Common myeloid progenitor, CD34-positive (primary cell): ENCODE measurements around the gene RFT1.
A peak's percentile ranks its signal among the peaks of the same experiment; 100 is the strongest.

Source experiments
- CTCF ChIA-PET: fragments of 350-600 bp; sonication (Branson Sonifier 250); formaldehyde crosslinking; loops from one replicate; lab custom pipeline; 2021; ENCODE audit warnings: antibody characterized with exemption; lab: Charles Lee
- POLR2A ChIA-PET: fragments of 350-600 bp; sonication (Branson Sonifier 250); formaldehyde crosslinking; loops from one replicate; lab custom pipeline; 2021; ENCODE audit warnings: antibody characterized with exemption; lab: Charles Lee
- DNase-seq, 3 donors: peaks; one replicate each; pipeline versions ENCODE4 v3.0.0 to v3.0.0-alpha.2; 2013
- H3K27ac ChIP-seq, 2 experiments: 1 replicate in 1 of 2; 2 replicates in 1 of 2; pipeline ENCODE4 v1.7.0; 2013; ENCODE audit warnings: inconsistent platforms in 2 of 2, low read length in 2 of 2, mild to moderate bottlenecking in 2 of 2, low read depth in 1 of 2, moderate library complexity in 1 of 2; ENCODE audit not compliant: severe bottlenecking in 2 of 2, insufficient read depth in 1 of 2, poor library complexity in 1 of 2
- H3K27me3 ChIP-seq, 5 experiments: replicated peaks in 2 of 5; 1 replicate in 3 of 5; 2 replicates in 2 of 5; pipeline versions ENCODE4 v1.6.1 to v1.7.0; 2013; ENCODE audit warnings: low read length in 4 of 5, mild to moderate bottlenecking in 2 of 5, moderate library complexity in 2 of 5, inconsistent platforms in 1 of 5; ENCODE audit not compliant: insufficient read depth in 5 of 5, control insufficient read depth in 4 of 5
- H3K36me3 ChIP-seq, 4 experiments: 1 replicate in 2 of 4; 2 replicates in 2 of 4; pipeline versions ENCODE4 v1.6.1 to v1.7.0; 2013; ENCODE audit warnings: low read length in 3 of 4, control low read depth in 1 of 4, mild to moderate bottlenecking in 1 of 4; ENCODE audit not compliant: control insufficient read depth in 4 of 4, insufficient read depth in 4 of 4
- H3K4me1 ChIP-seq, 4 experiments: 1 replicate in 3 of 4; 2 replicates in 1 of 4; pipeline versions ENCODE4 v1.6.1 to v1.7.1; 2013; ENCODE audit warnings: low read length in 3 of 4, mild to moderate bottlenecking in 3 of 4, control low read depth in 1 of 4, inconsistent platforms in 1 of 4, moderate library complexity in 1 of 4; ENCODE audit not compliant: control insufficient read depth in 4 of 4, insufficient read depth in 4 of 4; ENCODE audit errors: control extremely low read depth in 1 of 4
- H3K4me3 ChIP-seq, 7 experiments: 1 replicate in 4 of 7; 2 replicates in 3 of 7; pipeline versions ENCODE4 v1.5.1 to v1.7.0; 2013; ENCODE audit warnings: mild to moderate bottlenecking in 7 of 7, low read length in 6 of 7, moderate library complexity in 6 of 7, inconsistent platforms in 2 of 7, low read depth in 2 of 7, control low read depth in 1 of 7; ENCODE audit not compliant: insufficient read depth in 4 of 7, control insufficient read depth in 1 of 7; ENCODE audit errors: extremely low read depth in 1 of 7
- H3K9me3 ChIP-seq, 5 experiments: 1 replicate in 4 of 5; 2 replicates in 1 of 5; pipeline versions ENCODE4 v1.6.1 to v1.7.1; 2013; ENCODE audit warnings: low read length in 4 of 5, mild to moderate bottlenecking in 2 of 5, inconsistent platforms in 1 of 5, low read depth in 1 of 5, moderate library complexity in 1 of 5; ENCODE audit not compliant: control insufficient read depth in 4 of 5, insufficient read depth in 2 of 5; ENCODE audit errors: control extremely low read depth in 1 of 5
- WGBS: methylation state at CpG from one replicate; pipeline ENCODE4 v1.1.5; 2013; ENCODE audit not compliant: insufficient coverage; 5-methylcytosine and 5-hydroxymethylcytosine counted together

Gene RFT1

GRCh38 chr3:53159156-53160060 lies 29.2 kb upstream of the RFT1 start:
- H3K27me3 ChIP-seq = peaks cover 0 to 42% (median 11%) of the 10 kb centered on the region in 5 experiments
- CTCF ChIA-PET = interaction anchor here (0.9 to 3.5 kb wide), 13 partner anchors 11 to 45 kb away, joined by 3 to 14 read pairs (median 4); no protein-coding TSS in a partner anchor
- H3K4me3 ChIP-seq = no peak overlapping the region
- H3K36me3 ChIP-seq = no peaks in the 10 kb centered on the region
- H3K27ac ChIP-seq = no peak overlapping the region
- H3K4me1 ChIP-seq = peaks cover 2 to 59% (median 34%) of the 10 kb centered on the region in 4 experiments
- H3K9me3 ChIP-seq = no peaks in the 10 kb centered on the region
- POLR2A ChIA-PET = no interaction called here
- DNase-seq = no peak
- WGBS = 82% methylated on average over 8 of the region's 9 CpGs

GRCh38 chr3:53158765-53159155 lies 28.5 kb upstream of the RFT1 start:
- Histone ChIP-seq H3K27ac (no peak overlapping the region), H3K4me3 (no peak overlapping the region), H3K36me3 (no peaks in the 10 kb centered on the region), H3K27me3 (peaks cover 0 to 45% (median 11%) of the 10 kb centered on the region in 5 experiments), H3K9me3 (no peaks in the 10 kb centered on the region), H3K4me1 (peaks cover 2 to 52% (median 34%) of the 10 kb centered on the region in 4 experiments)
- WGBS = 50% methylated on average over 1 of the region's 2 CpGs
- POLR2A ChIA-PET = no interaction called here
- no peak for DNase-seq
- CTCF ChIA-PET = interaction anchor here (0.9 to 3.9 kb wide), 9 partner anchors 12 to 43 kb away, joined by 3 to 17 read pairs (median 4); no protein-coding TSS in a partner anchor

GRCh38 chr3:53157974-53158580 lies 27.8 kb upstream of the RFT1 start:
- peaks cover 0 to 45% (median 11%) of the 10 kb centered on the region in 5 experiments for H3K27me3 ChIP-seq
- H3K36me3 ChIP-seq = no peaks in the 10 kb centered on the region
- ChIA-PET POLR2A (no interaction called here), CTCF (interaction anchor here (0.9 to 3.9 kb wide), 8 partner anchors 13 to 42 kb away, joined by 3 to 17 read pairs (median 6); no protein-coding TSS in a partner anchor)
- peaks cover 2 to 45% (median 34%) of the 10 kb centered on the region in 4 experiments for H3K4me1 ChIP-seq
- 85% methylated on average over 3 of the region's 3 CpGs for WGBS
- H3K27ac ChIP-seq = no peak overlapping the region
- no peak for DNase-seq
- no peak overlapping the region for H3K4me3 ChIP-seq
- H3K9me3 ChIP-seq = no peaks in the 10 kb centered on the region

GRCh38 chr3:53156368-53156834 lies 26.2 kb upstream of the RFT1 start:
- Histone ChIP-seq H3K9me3 (no peaks in the 10 kb centered on the region), H3K4me3 (peak overlapping the region in 1 of 7 experiments; percentile 35), H3K36me3 (no peaks in the 10 kb centered on the region), H3K27me3 (peaks cover 0 to 45% (median 11%) of the 10 kb centered on the region in 5 experiments), H3K4me1 (peaks cover 2 to 34% (median 27%) of the 10 kb centered on the region in 4 experiments), H3K27ac (no peak overlapping the region)
- DNase-seq = no peak
- POLR2A ChIA-PET = no interaction called here
- whole genome bisulfite sequencing = 19% methylated on average over 7 of the region's 36 CpGs
- CTCF ChIA-PET = interaction anchor here (1.3 to 3.9 kb wide), 3 partner anchors 25 to 40 kb away, joined by 3 to 17 read pairs (median 3); no protein-coding TSS in a partner anchor

- no peaks in the 10 kb centered on the region for H3K9me3 ChIP-seq
- ChIA-PET CTCF (interaction anchor here (1.0 to 3.9 kb wide), 5 partner anchors 11 to 40 kb away, joined by 3 to 17 read pairs (median 3); no protein-coding TSS in a partner anchor), POLR2A (interaction anchor here (0.6 kb wide), 1 partner anchor 26 kb away, joined by 4 read pairs; no protein-coding TSS in a partner anchor)
- peaks cover 0 to 45% (median 11%) of the 10 kb centered on the region in 5 experiments for H3K27me3 ChIP-seq
- no peak overlapping the region for H3K27ac ChIP-seq
- no peaks in the 10 kb centered on the region for H3K36me3 ChIP-seq
- H3K4me1 ChIP-seq = peaks cover 2 to 33% (median 25%) of the 10 kb centered on the region in 4 experiments
- WGBS = 90% methylated on average over 3 of the region's 6 CpGs
- no peak overlapping the region for H3K4me3 ChIP-seq
- no peak for DNase-seq
These were observed 25.5 kb upstream of the RFT1 start for GRCh38 chr3:53155760-53156159.

- no peak overlapping the region for H3K4me3 ChIP-seq
- DNase-seq = no peak
- WGBS = 96% methylated on average over 3 of the region's 4 CpGs
- POLR2A ChIA-PET = interaction anchor here (0.6 kb wide), 1 partner anchor 26 kb away, joined by 4 read pairs; no protein-coding TSS in a partner anchor
- peaks cover 0 to 45% (median 11%) of the 10 kb centered on the region in 5 experiments for H3K27me3 ChIP-seq
- peaks cover 0 to 25% (median 16%) of the 10 kb centered on the region in 4 experiments for H3K4me1 ChIP-seq
- H3K36me3 ChIP-seq = no peaks in the 10 kb centered on the region
- CTCF ChIA-PET = interaction anchor here (1.0 to 3.9 kb wide), 4 partner anchors 10 to 46 kb away, joined by 3 to 17 read pairs (median 4); no protein-coding TSS in a partner anchor
- no peaks in the 10 kb centered on the region for H3K9me3 ChIP-seq
- no peak overlapping the region for H3K27ac ChIP-seq
These were observed 24.6 kb upstream of the RFT1 start for GRCh38 chr3:53154881-53155285.
